GM23248 (cell line): ENCODE data around the gene ZNF8. TPM values are rescaled to one million over a fixed set of nuclear protein-coding genes. Genes with fewer than 3 reads are reported as not detected.
A peak's percentile ranks its signal among the peaks of the same experiment; 100 is the strongest.

ENCODE experiments used
- DNase-seq: peaks from one replicate; pipeline ENCODE4 v3.0.0-alpha.2; 2015
- H2AFZ ChIP-seq: fragments of 200-600 bp; sonication (generic); 2 replicates; pipeline ENCODE4 v1.6.1; 2016; ENCODE audit warnings: antibody characterized with exemption
- H3F3A ChIP-seq: fragments of 200-600 bp; sonication (generic); 2 replicates; pipeline ENCODE4 v1.6.1; 2016; ENCODE audit warnings: mild to moderate bottlenecking, antibody characterized with exemption, mixed run types; ENCODE audit not compliant: insufficient read depth
- H3K27ac ChIP-seq: fragments of 200-600 bp; sonication (generic); 2 replicates; pipeline ENCODE4 v1.5.1; 2016; ENCODE audit warnings: mild to moderate bottlenecking
- H3K27me3 ChIP-seq: fragments of 200-600 bp; sonication (generic); replicated peaks from 2 replicates; pipeline ENCODE4 v1.6.1; 2016; ENCODE audit warnings: mild to moderate bottlenecking; ENCODE audit not compliant: insufficient read depth
- H3K36me3 ChIP-seq: fragments of 200-600 bp; sonication (generic); 2 replicates; pipeline ENCODE4 v1.6.1; 2016; ENCODE audit warnings: low read depth, mild to moderate bottlenecking
- H3K4me1 ChIP-seq: fragments of 200-600 bp; sonication (generic); 2 replicates; pipeline ENCODE4 v1.6.1; 2016; ENCODE audit warnings: mild to moderate bottlenecking; ENCODE audit not compliant: insufficient read depth
- H3K4me2 ChIP-seq: fragments of 200-600 bp; sonication (generic); one replicate; pipeline ENCODE4 v1.6.1; 2016; ENCODE audit warnings: mild to moderate bottlenecking; ENCODE audit not compliant: unreplicated experiment
- H3K4me3 ChIP-seq: fragments of 200-600 bp; sonication (generic); 2 replicates; pipeline ENCODE4 v1.5.1; 2016; ENCODE audit warnings: mild to moderate bottlenecking
- H3K79me2 ChIP-seq: fragments of 200-600 bp; sonication (generic); 2 replicates; pipeline ENCODE4 v1.6.1; 2016; ENCODE audit warnings: mild to moderate bottlenecking; ENCODE audit not compliant: insufficient read depth
- H3K9ac ChIP-seq: fragments of 200-600 bp; sonication (generic); 2 replicates; pipeline ENCODE4 v1.6.1; 2016; ENCODE audit warnings: mild to moderate bottlenecking
- H3K9me2 ChIP-seq: fragments of 200-600 bp; sonication (generic); 2 replicates; pipeline ENCODE4 v1.6.1; 2016; ENCODE audit warnings: mixed run types, mild to moderate bottlenecking, moderate library complexity; ENCODE audit not compliant: insufficient read depth
- H3K9me3 ChIP-seq: fragments of 200-600 bp; sonication (generic); one replicate; pipeline ENCODE4 v1.6.1; 2017; ENCODE audit warnings: low read depth
- H4K20me1 ChIP-seq: fragments of 200-600 bp; sonication (generic); 2 replicates; pipeline ENCODE4 v1.6.0; 2016; ENCODE audit not compliant: insufficient read depth
- EZH2 ChIP-seq: fragments of 200-600 bp; sonication (generic); IDR thresholded peaks from 2 replicates; pipeline ENCODE4 v1.6.1; 2018; ENCODE audit warnings: antibody characterized with exemption, mild to moderate bottlenecking; ENCODE audit not compliant: insufficient read depth, poor library complexity, severe bottlenecking
- EZH2phosphoT487 ChIP-seq: fragments of 200-600 bp; sonication (generic); IDR thresholded peaks from 2 replicates; pipeline ENCODE4 v1.6.1; 2018; ENCODE audit warnings: antibody characterized with exemption, moderate library complexity, mild to moderate bottlenecking, low read depth; ENCODE audit not compliant: insufficient read depth
- WGBS, 2 experiments: methylation state at CpG; one replicate each; pipeline ENCODE4 v1.1.6; 2015 to 2017; ENCODE audit warnings: low lambda C conversion rate in 2 of 2, low coverage in 1 of 2; ENCODE audit errors: missing lambda C conversion rate in 2 of 2; 5-methylcytosine and 5-hydroxymethylcytosine counted together
- in situ Hi-C: fragments of 300-500 bp; cut with MboI; formaldehyde crosslinking; loops from 2 replicates; pipeline ENCODE4 v1.15.0; 2020
- polyA plus RNA-seq: library from polyadenylated mRNA; unstranded; fragments of >200 nt; fragmentation: Nextera tagmentation; extraction: Ambion mirVana; gene quantifications from 2 replicates; pipeline ENCODE4 v1.2.1, GENCODE V29; 2016
- total RNA-seq: library from RNA; depleted of rRNA; stranded (reverse); fragments of >200 nt; shearing (Covaris generic); gene quantifications from 2 replicates; pipeline ENCODE4 v1.2.3, GENCODE V29; 2014

Gene ZNF8
- total and polyA plus RNA-seq, 2 experiments from 2014 or later: 1.1 to 5.7 TPM

GRCh38 chr19:58261968-58262921 lies 16.5 kb upstream of the ZNF8 start:
- 96% methylated on average over 19 of the region's 19 CpGs for whole genome bisulfite sequencing, 2 experiments
- peaks cover 90% of the 10 kb centered on the region for H3K36me3 ChIP-seq
- no peaks in the 10 kb centered on the region for H3K27me3 ChIP-seq
- H3K9ac ChIP-seq: no peak overlapping the region
- no peaks in the 10 kb centered on the region for H3K4me1 ChIP-seq
- DNase-seq: peak; percentile 23
- peaks cover 35% of the 10 kb centered on the region for H3F3A ChIP-seq
- H3K79me2 ChIP-seq: no peaks in the 10 kb centered on the region
- H4K20me1 ChIP-seq: no peaks in the 10 kb centered on the region
- no peak overlapping the region for H3K4me2 ChIP-seq
- H3K27ac ChIP-seq: no peak overlapping the region
- H3K9me3 ChIP-seq: peaks cover 39% of the 10 kb centered on the region
- no peak overlapping the region for H3K4me3 ChIP-seq
- TF ChIP-seq EZH2phosphoT487: no peak
- TF ChIP-seq EZH2: no peak
- in situ Hi-C loops: no loop called here
- H3K9me2 ChIP-seq: no peaks in the 10 kb centered on the region
- H2AFZ ChIP-seq: no peak overlapping the region

- Histone ChIP-seq H3K27ac (no peak overlapping the region), H3K9me3 (peaks cover 36% of the 10 kb centered on the region), H3K36me3 (peaks cover 84% of the 10 kb centered on the region)
These were observed 15.8 kb upstream of the ZNF8 start for GRCh38 chr19:58262922-58263296.

DNA sequence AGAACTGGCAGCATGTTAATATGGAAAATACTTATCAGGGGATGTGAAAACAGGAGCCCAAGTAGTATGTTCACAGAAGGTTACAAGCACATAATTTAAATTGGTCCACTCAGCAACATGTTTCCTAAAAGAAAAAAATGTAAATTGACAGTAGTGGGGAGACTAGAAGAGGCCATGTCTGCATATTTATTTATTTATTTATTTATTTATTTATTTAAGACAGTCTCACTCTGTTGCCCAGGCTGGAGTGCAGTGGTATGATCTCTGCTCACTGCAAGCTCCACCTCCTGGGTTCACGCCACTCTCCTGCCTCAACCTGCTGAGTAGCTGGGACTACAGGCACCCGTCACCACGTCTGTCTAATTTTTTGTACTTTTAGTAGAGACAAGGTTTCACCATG lies 13.7 kb upstream of the ZNF8 start:
- TF ChIP-seq EZH2phosphoT487: no peak
- no peak for TF ChIP-seq EZH2

More at GRCh38 chr19:58262922-58263296, 15.8 kb upstream of the ZNF8 start:
- 98 to 99% methylated on average over 7 of the region's 7 CpGs for WGBS, 2 experiments
- Histone ChIP-seq H3F3A (peaks cover 35% of the 10 kb centered on the region), H4K20me1 (no peaks in the 10 kb centered on the region), H3K4me3 (no peak overlapping the region; the same call in 1 of the 2 replicates), H2AFZ (no peak overlapping the region), H3K79me2 (no peaks in the 10 kb centered on the region), H3K27me3 (no peaks in the 10 kb centered on the region), H3K9ac (no peak overlapping the region), H3K9me2 (no peaks in the 10 kb centered on the region), H3K4me1 (no peaks in the 10 kb centered on the region), H3K4me2 (no peak overlapping the region)
- TF ChIP-seq EZH2phosphoT487 (no peak), EZH2 (no peak)
- in situ Hi-C loops: no loop called here
- no peak for DNase-seq

DNA sequence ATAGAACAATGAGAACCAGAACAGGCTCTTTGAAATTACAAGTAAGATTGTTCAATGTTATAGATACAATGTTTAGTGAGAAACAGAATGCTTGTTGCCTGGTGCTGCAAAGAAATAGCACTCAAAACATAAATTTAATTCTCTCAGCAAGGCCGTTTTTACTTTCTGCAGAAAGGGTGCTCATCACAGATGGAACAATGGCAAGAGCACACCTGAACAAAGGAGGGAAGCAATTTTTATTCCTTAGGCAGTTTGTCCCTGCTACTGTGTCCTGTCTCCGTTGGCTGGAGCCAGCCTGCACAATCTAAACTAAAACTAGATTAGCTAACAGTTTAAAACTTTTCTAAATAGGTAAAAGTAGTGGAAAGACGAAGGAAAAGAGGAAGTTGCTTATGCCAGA lies 10.4 kb upstream of the ZNF8 start:
- no peaks in the 10 kb centered on the region for H3F3A ChIP-seq
- no peak overlapping the region for H3K27ac ChIP-seq
- H4K20me1 ChIP-seq: no peaks in the 10 kb centered on the region
- H3K4me1 ChIP-seq: no peaks in the 10 kb centered on the region
- H3K79me2 ChIP-seq: peaks cover 36% of the 10 kb centered on the region
- no peak overlapping the region for H3K4me2 ChIP-seq
- H3K4me3 ChIP-seq: no peak overlapping the region
- DNase-seq: no peak
- H3K9ac ChIP-seq: no peak overlapping the region
- no peak for TF ChIP-seq EZH2phosphoT487
- TF ChIP-seq EZH2: no peak
- in situ Hi-C loops: no loop called here
- peaks cover 58% of the 10 kb centered on the region for H3K36me3 ChIP-seq
- peaks cover 11% of the 10 kb centered on the region for H3K9me3 ChIP-seq
- no peaks in the 10 kb centered on the region for H3K9me2 ChIP-seq
- H3K27me3 ChIP-seq: no peaks in the 10 kb centered on the region
- no peak overlapping the region for H2AFZ ChIP-seq
- WGBS, 2 experiments: 89% methylated on average over 3 of the region's 3 CpGs

More for the DNA sequence above, 13.7 kb upstream of the ZNF8 start:
- no peaks in the 10 kb centered on the region for H4K20me1 ChIP-seq
- no peaks in the 10 kb centered on the region for H3K4me1 ChIP-seq
- no peak overlapping the region for H3K27ac ChIP-seq
- no peaks in the 10 kb centered on the region for H3K9me2 ChIP-seq
- H3K4me2 ChIP-seq: no peak overlapping the region
- H3K9ac ChIP-seq: no peak overlapping the region
- H3K9me3 ChIP-seq: peaks cover 29% of the 10 kb centered on the region
- H3F3A ChIP-seq: peaks cover 26% of the 10 kb centered on the region
- DNase-seq: no peak
- H3K36me3 ChIP-seq: peaks cover 73% of the 10 kb centered on the region
- H3K4me3 ChIP-seq: no peak overlapping the region
- 85 to 88% methylated on average over 3 of the region's 3 CpGs for WGBS, 2 experiments
- H3K27me3 ChIP-seq: no peaks in the 10 kb centered on the region
- in situ Hi-C loops: no loop called here
- H2AFZ ChIP-seq: no peak overlapping the region
- peaks cover 4% of the 10 kb centered on the region for H3K79me2 ChIP-seq
